Measurements from ENCODE around the gene SPTBN5. TPM values are rescaled to one million over a fixed set of nuclear protein-coding genes. Genes with fewer than 3 reads are reported as not detected.

The SPTBN5 gene
- total RNA-seq, 6 experiments from 2014 or later = 0.16 to 0.34 (median 0.24) TPM

DNA sequence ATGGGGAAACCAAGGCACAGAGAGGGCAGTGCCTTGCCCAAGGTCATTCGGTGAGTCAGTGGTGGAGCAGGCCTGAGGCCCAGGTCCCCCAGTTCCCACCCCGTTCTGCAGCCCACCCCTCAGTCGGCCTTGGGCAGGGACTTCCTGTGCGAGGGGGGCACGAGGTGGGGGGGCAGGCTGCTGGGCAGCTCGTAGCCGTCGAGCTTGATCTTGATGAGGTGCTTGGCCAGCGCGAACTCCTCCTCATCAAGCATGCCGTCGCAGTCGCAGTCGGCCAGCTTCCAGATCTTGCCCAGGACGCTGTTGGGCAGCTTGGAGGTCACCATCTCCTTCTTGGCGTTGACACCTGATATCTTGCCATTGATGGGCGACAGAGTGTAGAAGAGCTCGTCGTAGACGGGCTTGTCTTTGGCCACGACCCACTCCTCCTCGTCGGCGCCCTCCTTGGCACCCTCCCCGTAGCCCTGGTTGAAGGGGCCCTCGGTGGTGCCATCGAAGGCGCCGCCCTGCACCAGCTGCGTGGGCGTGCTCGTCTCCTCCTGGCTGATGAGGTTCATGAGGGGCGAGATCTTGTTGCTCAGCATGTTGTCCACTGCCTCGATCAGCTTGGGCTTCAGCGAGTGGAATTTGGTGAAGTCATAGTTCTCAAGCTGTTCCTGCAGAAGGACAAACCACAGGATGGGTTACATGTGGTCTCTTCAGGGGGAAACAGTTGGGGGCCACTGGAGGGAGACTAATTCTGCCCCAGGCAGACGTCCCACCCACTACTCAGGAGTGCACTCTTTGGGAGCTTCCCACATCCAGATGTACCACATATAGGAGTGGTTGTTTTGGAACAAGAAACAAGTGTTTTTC lies 6.9 kb upstream of the SPTBN5 start:
- Mint-ChIP-seq H3K4me1 (ENCODE audit: low read depth) (peaks cover 7% of the 10 kb centered on the region; the same call in 1 of the 2 replicates), H3K9me3 (no peaks in the 10 kb centered on the region), H3K36me3 (ENCODE audit: low read depth) (peaks cover 4% of the 10 kb centered on the region; the same call in 1 of the 2 replicates), H3K27me3 (ENCODE audit: insufficient read depth) (peaks cover 2% of the 10 kb centered on the region; the same call in 1 of the 2 replicates), H3K27ac (no peak overlapping the region), H3K4me3 (no peak overlapping the region)
- TF ChIP-seq, protein P1, sequence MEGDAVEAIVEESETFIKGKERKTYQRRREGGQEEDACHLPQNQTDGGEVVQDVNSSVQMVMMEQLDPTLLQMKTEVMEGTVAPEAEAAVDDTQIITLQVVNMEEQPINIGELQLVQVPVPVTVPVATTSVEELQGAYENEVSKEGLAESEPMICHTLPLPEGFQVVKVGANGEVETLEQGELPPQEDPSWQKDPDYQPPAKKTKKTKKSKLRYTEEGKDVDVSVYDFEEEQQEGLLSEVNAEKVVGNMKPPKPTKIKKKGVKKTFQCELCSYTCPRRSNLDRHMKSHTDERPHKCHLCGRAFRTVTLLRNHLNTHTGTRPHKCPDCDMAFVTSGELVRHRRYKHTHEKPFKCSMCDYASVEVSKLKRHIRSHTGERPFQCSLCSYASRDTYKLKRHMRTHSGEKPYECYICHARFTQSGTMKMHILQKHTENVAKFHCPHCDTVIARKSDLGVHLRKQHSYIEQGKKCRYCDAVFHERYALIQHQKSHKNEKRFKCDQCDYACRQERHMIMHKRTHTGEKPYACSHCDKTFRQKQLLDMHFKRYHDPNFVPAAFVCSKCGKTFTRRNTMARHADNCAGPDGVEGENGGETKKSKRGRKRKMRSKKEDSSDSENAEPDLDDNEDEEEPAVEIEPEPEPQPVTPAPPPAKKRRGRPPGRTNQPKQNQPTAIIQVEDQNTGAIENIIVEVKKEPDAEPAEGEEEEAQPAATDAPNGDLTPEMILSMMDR (IDR thresholded peaks at IDR 0.05) = no peak
- no peak for DNase-seq

DNA sequence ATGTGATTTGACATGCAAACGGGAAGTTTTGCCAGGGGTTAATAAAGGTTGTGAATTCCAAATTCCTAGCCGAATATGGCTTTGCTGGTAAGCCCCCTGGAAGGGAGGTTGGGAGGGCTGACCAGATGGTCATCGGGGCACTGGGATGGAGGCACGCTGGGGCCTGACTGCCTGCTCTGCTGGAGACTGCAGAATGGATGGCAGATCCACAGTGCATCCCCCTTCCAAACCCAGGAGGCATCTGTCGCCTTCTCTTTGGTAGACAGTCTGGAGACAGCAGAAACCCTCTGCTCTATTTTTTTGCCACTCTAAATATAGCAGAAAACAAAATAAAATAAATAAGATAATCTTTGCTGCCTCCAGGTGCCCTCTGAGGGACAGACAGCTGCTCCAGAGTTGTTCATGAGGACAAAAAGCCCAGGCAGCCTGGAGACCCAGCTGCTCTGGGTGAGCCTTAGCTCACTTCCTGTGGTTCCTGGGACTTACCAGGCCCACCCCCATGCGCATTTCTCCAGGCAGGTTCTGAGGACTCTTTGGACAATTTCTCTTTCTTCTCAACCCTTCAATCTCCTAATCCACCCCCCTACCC lies 6.1 kb upstream of the SPTBN5 start:
- Mint-ChIP-seq H3K4me1 (ENCODE audit: low read depth) (peaks cover 14% of the 10 kb centered on the region), H3K9me3 (no peaks in the 10 kb centered on the region), H3K27ac (no peak overlapping the region), H3K27me3 (ENCODE audit: insufficient read depth) (peaks cover 2% of the 10 kb centered on the region; the same call in 1 of the 2 replicates), H3K36me3 (ENCODE audit: low read depth) (peaks cover 4% of the 10 kb centered on the region; the same call in 1 of the 2 replicates), H3K4me3 (no peak overlapping the region)
- TF ChIP-seq, protein P1 (IDR thresholded peaks at IDR 0.05) = no peak
- no peak for DNase-seq

DNA sequence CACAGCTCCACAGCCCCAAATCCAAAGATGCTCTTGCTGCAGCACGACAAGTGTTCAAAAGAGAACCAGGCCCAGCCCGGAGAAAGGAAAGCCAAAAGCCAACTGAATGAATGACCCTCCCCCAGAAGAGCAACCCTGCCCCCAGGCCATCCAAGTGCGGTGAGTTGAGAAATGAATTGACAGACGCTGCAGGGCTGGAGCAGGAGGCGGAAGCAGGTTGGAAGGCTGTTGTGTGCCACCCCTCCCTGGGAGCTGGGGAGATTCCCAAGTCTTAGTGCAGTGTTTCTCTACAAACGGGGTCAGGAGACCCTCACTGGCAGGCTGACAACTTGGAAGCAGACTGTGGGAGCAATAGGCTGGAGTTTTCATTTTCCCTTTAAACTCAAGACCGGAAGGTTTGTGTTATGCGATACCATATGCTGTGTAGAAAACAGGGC lies 3.5 kb upstream of the SPTBN5 start:
- Mint-ChIP-seq H3K4me3 (no peak overlapping the region), H3K27ac (no peak overlapping the region), H3K27me3 (ENCODE audit: insufficient read depth) (peaks cover 2% of the 10 kb centered on the region; the same call in 1 of the 2 replicates), H3K9me3 (no peaks in the 10 kb centered on the region), H3K4me1 (ENCODE audit: low read depth) (peaks cover 14% of the 10 kb centered on the region), H3K36me3 (ENCODE audit: low read depth) (peaks cover 4% of the 10 kb centered on the region; the same call in 1 of the 2 replicates)
- no peak for DNase-seq
- TF ChIP-seq, protein P1 (IDR thresholded peaks at IDR 0.05) = no peak

DNA sequence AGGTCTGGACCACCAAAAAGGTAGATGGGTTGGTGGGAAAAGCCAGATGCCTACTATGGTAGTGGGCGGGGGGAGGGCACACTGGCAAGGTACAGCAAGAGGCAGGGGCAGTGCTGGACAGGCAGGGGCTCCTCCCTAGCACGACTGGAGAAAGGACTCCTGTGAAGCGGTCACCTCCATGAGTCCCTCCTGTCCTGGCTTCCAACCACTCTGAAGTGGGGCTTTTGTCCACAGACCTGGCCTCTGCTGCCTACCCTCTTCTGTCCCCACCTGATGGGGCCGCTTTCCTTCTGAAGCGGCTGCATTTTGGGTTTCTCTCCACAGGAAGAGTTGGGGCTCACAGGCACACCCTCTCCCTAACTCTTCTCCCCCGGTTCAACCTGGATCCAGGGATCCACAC lies 2.7 kb upstream of the SPTBN5 start:
- H3K27me3 Mint-ChIP-seq (ENCODE audit: insufficient read depth) = peaks cover 2% of the 10 kb centered on the region; the same call in 1 of the 2 replicates
- no peak overlapping the region for H3K27ac Mint-ChIP-seq
- H3K36me3 Mint-ChIP-seq (ENCODE audit: low read depth) = peaks cover 4% of the 10 kb centered on the region; the same call in 1 of the 2 replicates
- H3K4me1 Mint-ChIP-seq (ENCODE audit: low read depth) = peaks cover 14% of the 10 kb centered on the region
- TF ChIP-seq, protein P1 (IDR thresholded peaks at IDR 0.05) = no peak
- no peak overlapping the region for H3K4me3 Mint-ChIP-seq
- no peak for DNase-seq
- no peaks in the 10 kb centered on the region for H3K9me3 Mint-ChIP-seq

DNA sequence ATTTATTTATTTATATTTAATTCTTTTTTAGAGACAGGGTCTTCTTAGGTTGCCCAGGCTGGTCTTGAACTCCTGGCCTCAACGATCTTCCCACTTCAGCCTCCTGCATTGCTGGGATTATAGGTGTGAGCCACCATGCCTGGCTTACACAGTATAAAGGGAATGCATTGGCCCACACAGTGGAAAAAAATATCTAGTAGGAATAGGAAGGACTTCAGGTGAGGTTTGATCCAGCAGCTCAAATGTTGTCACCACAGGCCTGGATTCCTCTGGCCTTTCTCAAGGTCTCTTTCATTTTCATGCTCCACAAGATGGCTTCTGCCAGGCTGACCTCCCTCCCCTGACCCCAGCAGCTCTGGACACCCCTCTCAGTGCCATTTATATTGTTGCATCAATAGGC lies 2.1 kb upstream of the SPTBN5 start:
- Mint-ChIP-seq H3K4me3 (no peak overlapping the region), H3K4me1 (ENCODE audit: low read depth) (peaks cover 14% of the 10 kb centered on the region), H3K9me3 (no peaks in the 10 kb centered on the region), H3K27ac (no peak overlapping the region), H3K36me3 (ENCODE audit: low read depth) (peaks cover 4% of the 10 kb centered on the region; the same call in 1 of the 2 replicates), H3K27me3 (ENCODE audit: insufficient read depth) (peaks cover 2% of the 10 kb centered on the region; the same call in 1 of the 2 replicates)
- TF ChIP-seq, protein P1 (IDR thresholded peaks at IDR 0.05) = no peak
- DNase-seq = no peak
